ENCODE data around the gene PLVAP.

PLVAP gene

DNA sequence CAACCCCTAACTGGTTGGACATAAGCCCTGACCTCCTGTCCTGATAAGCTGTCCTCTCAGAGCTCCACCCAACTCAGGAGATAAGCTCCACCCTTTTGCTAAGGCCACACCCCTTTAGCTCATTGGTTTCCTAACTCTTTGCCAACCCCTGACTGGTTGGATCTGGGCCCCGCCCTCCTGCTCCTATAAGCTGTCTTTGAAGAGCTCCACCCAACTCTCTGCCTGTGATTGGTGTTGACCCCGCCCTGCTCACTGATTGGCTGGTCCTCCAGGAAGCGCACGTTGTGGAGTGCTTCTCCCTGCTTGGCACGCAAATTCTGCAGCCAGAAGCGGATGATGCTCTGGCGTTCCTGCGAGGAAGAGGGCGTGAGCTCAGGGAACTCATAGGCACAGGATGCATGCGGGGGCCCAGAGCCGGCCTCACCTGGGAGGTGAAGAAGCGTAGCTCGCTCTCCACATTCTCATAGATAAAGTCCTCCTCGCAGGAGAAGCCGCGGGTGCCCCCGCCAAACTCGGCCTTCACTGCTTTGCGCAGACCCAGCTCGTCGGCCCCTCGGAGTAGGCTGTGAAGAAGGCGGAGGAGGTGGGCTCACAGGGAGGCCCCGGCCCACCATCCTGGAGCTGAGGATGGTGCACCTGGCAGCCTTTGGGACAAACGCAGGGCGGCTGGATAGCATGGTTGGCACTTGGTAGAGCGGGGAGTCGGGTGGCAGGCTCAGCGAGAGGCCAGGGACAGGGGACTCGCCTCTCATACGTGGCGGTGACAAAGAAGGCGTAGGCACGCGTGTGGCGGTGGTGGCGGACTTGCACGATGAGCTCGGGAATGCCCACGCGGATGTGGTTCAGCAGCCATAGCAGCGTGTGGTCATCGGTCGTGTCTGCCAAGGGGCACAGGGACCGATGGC lies 44.2 kb downstream of the PLVAP start:
- peak; percentile 72 for DNase-seq

DNA sequence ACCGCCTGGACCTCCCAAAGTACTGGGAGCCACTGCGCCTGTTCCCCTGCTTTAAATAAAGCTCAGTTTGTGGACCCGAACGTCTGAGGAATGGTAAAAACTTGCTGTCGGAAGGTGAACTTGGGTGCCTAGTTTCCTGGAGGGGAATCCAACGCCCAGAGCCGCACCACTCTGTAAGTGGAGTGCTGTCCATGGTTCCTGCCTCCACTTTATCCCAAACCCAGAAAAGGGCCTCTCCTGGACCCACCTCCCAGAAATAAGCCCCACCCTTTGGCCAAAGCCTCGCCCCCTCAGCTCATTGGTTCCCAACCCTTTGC lies 44.8 kb downstream of the PLVAP start:
- DNase-seq = no peak

DNA sequence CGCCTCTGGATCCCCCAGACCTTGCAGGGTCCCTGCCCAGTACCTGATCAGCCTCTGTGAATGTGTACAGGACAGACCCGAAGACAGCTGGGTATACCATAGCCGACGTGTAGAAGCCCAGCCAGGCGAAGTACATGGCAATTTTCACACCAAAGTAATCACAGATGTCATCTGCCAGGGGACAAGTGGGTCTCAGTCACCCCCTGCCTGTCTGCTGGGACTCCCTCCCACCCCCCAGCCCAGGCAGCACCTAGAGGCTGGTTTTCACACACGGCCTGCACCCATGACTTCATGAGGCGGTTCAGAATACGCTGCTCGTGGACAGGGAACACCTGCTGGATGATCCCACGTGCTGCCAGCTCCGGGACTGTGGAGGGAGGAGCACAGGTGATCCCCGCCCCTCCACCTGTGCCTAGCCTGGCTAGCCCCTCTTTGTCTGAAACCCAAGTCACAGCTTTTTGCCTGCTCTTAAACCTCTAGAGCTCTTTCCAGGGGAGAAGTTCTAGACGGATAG lies 46.0 kb downstream of the PLVAP start:
- DNase-seq = peak; percentile 57

- DNase-seq = no peak
Observed at GRCh38 chr19:17330262-17331044, 46.7 kb downstream of the PLVAP start.

GRCh38 chr19:17329366-17330261 lies 47.5 kb downstream of the PLVAP start:
- no peak for DNase-seq

GRCh38 chr19:17328517-17329365 lies 48.4 kb downstream of the PLVAP start:
- DNase-seq = peak; percentile 52

DNA sequence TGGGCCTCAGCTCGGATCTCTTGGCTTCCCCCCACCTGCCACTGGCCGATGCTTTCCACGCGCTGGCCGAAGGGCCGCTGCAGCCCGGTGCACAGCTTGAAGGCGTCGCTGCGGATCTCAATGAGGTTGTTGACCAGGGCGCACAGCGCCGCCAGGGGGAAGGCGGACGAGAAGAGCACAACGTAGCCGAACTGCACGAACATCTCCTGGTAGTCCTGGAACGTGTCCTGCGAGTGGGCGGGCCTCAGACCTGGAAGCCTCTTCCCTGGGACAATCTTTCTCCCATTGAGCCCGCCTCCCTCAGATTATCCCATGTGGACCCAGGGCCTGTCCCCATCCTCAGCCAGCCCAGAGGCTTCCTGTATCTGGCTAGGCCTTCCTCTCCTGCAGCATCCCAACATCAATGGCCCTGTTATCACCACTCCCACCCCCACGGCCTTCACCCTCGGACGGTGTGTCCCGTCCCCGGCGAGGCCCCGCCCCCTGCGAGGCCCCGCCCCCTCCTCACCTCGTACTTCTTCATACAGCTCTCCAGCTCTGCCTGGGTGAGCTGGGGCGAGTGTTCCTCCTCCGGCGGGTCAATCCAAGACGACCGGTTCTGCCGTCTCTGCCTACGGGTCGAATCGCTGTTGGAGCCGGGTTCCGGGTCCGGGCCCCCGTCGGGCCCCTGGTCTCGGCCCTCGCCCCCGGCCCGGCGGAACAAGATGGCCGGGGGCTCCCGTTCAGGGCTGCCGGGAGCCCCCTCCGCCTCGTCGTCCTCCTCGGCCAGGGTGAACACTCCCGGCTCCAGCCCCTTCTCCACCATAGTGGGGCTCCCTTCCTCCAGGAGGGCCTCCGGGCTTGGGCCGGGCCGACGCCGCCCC lies 49.3 kb downstream of the PLVAP start:
- peak; percentile 94 for DNase-seq

- DNase-seq = peak; percentile 82
Observed at GRCh38 chr19:17327068-17327653, 50.0 kb downstream of the PLVAP start.

GRCh38 chr19:17326595-17326966 lies 50.6 kb downstream of the PLVAP start:
- no peak for DNase-seq

GRCh38 chr19:17325881-17326594 lies 51.1 kb downstream of the PLVAP start:
- DNase-seq = no peak

- DNase-seq = no peak
Observed at GRCh38 chr19:17325133-17325532, 52.0 kb downstream of the PLVAP start.

GRCh38 chr19:17324357-17325114 lies 52.6 kb downstream of the PLVAP start:
- no peak for DNase-seq

- DNase-seq = no peak
Observed at GRCh38 chr19:17323964-17324332, 53.2 kb downstream of the PLVAP start.

DNA sequence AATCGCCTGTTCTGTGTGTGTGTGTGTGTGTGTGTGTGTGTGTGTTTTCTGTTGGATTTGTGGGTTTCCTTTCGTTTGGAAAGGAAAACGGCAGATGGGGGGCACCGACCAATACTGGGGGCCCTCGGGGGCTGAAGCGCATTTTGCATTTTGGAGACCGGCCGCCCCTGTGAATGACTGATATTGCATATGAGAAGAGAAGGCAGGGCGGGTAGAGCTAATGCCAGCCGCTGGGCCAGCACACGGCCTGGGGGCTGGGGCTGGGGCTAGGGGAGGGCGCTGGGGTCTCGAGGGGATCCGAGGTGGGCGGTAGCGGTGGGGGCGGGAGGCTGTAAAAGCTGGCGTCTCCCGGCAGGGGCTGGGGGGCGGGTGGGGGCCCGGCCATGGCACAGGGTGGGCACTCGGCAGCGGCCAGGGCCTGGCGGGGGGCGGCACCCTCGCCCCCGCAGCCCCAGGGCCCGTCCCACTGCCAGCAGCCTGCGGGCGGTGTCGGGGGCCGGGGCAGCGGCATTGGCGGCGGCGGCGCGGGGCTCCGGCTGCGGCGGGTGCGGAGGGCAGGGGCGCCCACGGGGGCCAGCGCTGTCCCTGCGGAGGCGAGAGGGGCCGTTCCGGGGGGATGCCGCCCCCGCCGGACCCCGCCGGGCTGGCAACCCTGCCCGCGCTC lies 53.7 kb downstream of the PLVAP start:
- no peak for DNase-seq

DNA sequence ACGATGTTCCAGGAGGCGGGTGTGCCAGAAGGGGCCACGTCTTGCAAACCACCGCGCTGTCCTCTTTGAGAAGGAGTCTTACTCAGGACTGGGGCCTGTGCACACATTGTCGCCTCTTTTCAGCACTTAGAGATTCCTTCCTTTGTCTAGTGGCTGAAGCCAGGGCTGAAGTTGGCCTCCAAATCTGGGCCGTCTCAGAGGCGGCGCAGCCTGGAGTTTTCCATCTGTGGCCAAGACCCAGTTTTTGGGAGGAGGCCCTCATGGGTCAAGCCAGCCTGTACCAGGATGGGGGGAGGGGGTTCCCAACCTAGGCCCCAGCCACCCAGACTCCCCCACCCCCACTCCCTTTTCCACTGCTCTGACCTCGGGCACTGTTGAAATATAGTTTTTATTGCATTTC lies 54.3 kb downstream of the PLVAP start:
- no peak for DNase-seq

DNA sequence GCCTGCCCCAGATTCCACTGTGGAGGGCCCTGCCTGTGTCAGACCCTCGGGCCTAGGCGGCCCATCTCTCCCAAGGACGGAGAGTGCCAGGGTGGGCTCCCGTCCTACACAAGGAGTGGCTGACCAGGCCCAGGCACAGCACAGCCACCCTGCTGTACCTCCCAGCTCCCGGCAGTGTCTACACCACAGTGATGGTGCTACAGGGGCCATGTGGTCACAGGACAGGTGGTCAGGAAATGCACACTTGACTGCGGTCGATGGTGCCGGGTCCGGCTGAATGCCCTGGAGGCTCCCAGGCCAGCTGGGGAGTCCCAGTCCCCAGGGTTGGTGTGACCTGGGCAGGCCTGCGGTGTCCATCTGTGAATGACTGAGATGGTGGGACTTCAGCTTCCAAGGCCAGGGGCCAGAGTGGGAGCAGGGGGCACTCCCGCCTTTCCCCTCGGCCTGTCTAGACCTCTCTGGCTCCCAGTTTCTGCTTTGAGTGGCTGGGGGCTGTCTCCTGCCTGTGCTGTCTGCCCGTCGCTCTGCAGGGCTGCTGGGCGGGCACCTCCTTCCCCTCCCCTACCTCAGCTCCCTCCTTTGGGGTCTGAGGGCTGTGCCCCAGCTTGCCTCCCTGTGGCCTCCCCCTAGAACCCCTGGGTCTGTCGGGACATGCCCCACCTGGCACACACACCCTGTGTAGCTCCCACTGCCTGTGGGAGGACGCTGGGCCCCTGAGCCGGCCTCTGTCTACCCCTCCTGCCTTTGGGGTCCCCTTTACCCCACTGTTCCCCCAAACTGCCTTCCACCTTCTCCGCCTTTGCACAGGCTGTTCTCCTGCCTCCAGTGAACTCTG lies 55.3 kb downstream of the PLVAP start:
- DNase-seq = no peak

DNA sequence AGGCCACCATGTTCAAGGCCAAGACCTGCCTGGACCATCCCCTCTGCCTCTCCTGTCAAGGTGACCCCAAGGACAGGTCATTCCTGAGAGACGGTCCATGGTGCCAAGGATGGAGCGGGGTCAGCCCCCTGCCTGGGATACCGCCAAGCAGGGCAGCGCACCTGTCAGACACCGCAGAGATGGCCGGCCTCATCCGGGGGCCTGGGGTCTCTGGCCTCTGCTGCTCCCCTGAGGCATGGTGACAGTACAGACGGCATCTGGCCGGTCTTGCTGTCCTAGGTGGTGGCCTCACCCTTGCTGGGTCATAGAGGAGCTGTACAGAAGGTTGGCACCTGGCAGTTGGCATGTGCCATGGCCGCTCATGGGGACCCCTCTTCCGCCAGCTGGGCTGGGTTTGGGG lies 56.7 kb downstream of the PLVAP start:
- DNase-seq = no peak
